NOMO-1 treated with DMSO at 0.1 percent for 48 hours (cell line): ENCODE data around the gene KRTAP12-2.
"Not testable (repeated sequence)": the region's sequence is repeated elsewhere in the genome, so short reads cannot be mapped to it uniquely, and the experiment has no call there.

Source experiments
- DNase-seq: peaks from one replicate; lab custom pipeline; 2025; ENCODE audit not compliant: unreplicated experiment; lab: John Stamatoyannopoulos, UW

KRTAP12-2 gene

DNA sequence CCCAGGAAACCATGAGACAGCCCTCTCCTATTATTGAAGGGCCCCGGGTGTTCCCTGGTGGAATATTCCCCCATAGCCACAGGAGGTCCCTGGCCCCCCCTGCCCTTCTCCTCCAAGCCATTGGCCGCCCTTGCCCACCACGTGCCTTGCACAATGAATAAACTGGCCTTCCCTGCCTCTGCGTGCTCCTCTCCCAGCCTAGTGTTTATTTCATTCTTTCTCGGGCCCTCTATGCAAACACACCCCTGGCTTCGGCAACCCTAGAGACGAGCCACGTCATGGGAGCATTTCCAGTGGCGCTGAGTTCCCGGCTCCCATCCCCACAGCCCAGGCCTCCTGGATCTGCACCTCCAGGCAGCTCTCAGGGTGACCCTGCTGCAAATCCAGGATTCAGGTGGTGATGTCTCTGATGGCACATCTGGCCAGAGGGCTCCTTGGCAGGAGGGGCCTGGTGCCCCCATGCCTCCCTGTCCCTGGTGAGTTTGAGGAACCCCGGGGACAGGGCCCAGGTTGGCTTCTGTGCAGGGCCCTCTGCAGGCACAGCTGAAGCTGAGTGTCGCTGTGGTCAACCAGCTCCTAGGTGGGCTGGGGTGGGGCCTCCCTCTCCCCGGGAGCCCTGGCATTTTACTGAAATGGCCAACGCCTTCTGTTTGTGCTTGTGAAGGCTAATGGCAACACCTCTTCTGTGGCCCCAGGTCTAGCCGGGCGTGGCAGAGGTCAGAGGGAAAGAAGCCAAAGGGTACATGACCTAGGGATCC, 36.4 kb upstream of the KRTAP12-2 start:
- no peak for DNase-seq

- DNase-seq, result no peak
Observed at GRCh38 chr21:44702111-44702972, 35.6 kb upstream of the KRTAP12-2 start.

GRCh38 chr21:44701541-44701940, 34.8 kb upstream of the KRTAP12-2 start:
- no peak for DNase-seq

DNA sequence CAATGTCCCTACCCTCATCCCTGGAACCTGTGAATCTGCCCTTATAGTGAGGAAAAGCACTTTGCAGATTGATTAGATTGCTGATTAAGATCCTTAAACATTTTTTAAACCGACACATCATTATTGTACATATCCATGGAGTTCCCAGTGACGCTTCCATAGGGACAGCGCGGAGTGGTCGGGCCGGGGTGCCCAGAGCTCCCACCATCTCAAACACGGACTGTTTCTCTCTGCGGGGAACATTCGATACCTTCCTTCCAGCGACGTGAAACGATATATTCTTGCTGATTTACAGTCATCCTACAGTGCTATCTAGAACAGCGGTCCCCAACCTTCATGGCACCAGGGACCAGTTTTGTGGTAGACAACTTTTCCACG, 34.3 kb upstream of the KRTAP12-2 start:
- no peak for DNase-seq

- no peak for DNase-seq
Observed at GRCh38 chr21:44700101-44701022, 33.6 kb upstream of the KRTAP12-2 start.

GRCh38 chr21:44699502-44700001, 32.8 kb upstream of the KRTAP12-2 start:
- no peak for DNase-seq

DNA sequence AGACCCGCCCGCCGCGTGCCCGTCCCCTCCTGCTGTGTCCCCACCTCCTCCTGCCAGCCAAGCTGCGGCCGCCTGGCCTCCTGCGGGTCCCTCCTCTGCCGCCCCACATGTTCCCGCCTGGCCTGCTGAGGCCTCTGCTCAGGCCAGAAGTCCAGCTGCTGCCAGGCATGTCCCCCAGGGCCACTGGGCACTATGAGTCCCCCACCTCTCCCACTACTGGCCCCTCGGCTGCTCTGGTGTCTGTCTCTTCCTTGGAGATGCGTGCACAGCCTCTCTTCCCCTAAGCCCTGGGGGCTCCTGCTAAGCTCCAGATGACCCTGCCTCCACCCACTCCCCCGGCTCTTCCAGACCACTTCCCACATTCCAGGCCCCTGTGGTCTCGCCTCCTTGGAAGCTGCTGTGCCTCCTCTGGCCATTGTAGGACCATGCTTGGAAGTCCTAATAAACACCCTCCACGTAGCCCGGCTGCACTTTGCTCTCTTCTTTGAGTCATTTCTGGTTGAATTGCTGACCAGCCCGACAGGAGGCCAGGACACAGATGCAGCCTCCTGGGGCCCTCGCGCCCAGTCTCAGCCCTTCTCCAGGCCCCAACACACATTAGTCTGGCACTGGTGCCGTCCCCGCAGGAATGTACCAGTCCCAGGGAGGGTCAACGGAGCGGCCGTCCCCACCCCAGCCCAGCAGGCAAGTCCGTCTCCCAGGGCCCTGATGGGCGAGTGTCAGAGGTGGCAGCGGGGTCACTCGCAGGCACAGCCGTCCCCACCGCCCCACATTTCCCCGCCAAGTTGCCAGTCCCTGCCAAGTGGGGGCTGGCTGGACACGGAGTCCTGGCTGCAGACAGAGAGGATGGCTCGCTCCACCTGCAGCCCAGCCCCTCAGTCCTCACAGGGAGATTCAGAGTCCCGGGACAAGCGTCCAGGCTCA, 31.3 kb upstream of the KRTAP12-2 start:
- no peak for DNase-seq

DNA sequence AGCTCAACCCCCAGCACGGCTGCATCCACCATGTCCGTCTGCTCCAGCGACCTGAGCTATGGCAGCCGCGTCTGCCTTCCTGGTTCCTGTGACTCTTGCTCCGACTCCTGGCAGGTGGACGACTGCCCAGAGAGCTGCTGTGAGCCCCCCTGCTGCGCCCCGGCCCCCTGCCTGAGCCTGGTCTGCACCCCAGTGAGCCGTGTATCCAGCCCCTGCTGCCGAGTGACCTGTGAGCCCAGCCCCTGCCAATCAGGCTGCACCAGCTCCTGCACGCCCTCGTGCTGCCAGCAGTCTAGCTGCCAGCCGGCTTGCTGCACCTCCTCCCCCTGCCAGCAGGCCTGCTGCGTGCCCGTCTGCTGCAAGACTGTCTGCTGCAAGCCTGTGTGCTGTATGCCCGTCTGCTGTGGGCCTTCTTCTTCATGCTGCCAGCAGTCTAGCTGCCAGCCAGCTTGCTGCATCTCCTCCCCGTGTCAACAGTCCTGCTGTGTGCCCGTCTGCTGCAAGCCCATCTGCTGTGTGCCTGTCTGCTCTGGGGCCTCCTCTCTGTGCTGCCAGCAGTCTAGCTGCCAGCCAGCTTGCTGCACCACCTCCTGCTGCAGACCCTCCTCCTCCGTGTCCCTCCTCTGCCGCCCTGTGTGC, 30.6 kb upstream of the KRTAP12-2 start, which contains the start of gene KRTAP10-12:
Gene KRTAP10-12 (plus strand): TSS at position 1 of the 639 bp plus-strand sequence. CDS start 30 bp downstream, at position 31.
- not testable (repeated sequence) for DNase-seq

DNA sequence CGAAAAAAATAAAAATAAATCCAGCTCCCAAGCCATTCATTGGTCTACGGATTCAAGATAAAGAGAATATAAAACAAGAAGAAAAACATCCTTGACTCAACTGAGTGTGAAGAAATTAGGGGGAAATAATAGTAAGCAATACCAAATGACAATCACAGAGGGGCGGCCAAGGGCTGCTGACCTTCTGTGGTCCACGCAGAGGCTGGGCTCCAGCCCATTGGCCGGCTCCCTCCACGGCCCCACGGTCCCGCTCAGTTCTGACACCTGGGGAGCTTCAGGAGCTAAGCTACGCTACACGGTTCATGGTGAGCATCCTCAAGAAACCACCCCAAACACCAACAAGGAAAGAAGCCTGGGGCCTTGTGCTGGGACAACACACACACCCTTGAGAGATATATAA, 29.8 kb upstream of the KRTAP12-2 start:
- DNase-seq, result no peak

GRCh38 chr21:44695641-44696040, 28.9 kb upstream of the KRTAP12-2 start:
- no peak for DNase-seq

GRCh38 chr21:44695184-44695583, 28.5 kb upstream of the KRTAP12-2 start:
- DNase-seq, result no peak

DNA sequence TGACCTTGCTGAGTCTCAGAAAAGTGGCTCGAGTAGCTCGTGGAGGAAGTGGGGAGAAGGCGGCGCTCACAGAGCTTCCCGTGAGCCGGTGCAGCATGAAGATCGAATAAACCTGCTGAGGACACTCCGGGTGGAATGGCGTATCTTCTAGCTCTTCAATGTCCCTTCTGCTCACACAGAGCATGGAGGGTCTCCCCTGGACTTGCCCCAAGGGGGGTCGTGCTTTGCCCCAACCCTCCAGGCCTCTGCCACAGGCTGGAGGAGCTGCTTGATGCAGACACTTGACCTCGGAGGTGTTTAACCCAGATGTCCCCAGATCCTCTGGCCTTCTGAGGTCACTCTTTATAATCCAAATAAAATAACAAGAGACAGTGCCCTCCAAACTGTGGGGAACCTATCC, 28.0 kb upstream of the KRTAP12-2 start:
- DNase-seq, result no peak

DNA sequence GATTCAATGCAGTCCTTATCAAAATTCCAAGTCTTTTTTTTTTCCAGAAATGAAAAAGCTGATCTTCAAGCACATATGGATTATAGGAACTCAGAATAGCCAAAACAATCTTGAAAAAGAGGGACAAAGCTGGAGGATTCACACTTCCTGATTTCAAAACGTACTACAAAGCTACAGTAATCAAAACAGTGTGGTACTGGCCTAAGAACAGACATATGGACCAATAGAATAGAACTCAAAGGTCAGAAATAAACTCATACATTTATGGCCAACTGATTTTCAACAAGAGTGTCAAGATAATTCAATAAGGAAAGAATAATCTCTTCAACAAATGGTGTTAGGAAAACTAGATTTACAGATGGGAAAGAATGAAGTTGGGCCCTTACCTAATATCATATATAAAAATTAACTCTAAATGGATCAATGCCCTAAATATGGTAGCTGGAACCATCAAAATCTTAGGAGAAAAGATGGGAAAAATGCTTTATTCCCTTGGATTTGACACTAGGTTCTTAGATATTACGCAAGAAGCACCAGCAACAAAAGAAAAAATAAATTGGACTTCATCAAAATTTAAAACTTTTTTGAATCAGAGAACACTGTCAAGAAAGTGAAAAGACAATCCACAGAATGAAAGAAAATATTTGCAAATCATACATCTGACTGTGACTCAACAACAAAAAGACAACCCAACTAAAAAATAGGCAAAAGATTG, 26.2 kb upstream of the KRTAP12-2 start:
- no peak for DNase-seq

GRCh38 chr21:44691686-44692085, 25.0 kb upstream of the KRTAP12-2 start:
- no peak for DNase-seq

DNA sequence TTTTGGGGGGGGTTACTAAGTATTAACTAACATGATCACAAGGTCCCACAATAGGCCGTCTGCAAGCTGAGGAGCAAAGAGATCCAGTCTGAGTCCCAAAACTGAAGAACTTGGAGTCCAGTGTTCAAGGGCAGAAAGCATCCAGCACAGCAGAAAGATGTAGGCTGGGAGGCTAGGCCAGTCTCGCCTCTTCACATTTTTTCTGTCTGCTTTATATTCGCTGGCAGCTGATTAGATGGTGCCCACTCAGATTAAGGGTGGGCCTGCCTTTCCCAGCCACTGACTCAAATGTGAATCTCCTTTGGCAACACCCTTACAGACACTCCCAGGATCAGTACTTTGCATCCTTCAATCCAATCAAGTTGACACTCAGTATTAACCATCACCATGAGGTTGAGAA, 23.0 kb upstream of the KRTAP12-2 start:
- DNase-seq, result not testable (repeated sequence)

DNA sequence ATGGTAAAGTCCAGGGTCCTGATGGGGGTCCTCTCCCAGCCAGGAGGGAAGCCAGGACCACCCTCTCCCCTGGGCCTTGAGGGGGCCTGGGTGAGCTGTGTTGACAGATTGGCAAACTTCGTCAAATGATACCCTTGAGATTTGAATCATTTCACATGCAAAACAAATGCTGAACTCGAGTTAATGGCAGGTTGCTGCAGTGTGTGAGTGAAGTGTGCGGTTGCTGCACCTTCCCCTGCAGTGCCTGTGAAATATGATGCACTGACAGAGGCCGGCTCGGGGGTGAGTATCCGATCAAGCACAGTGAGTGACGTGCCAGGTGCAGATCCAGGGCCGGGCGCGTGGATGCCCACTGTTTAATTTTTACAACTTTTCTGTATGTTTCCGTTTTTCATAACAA, 20.9 kb upstream of the KRTAP12-2 start:
- DNase-seq, result no peak

- DNase-seq, result no peak
Observed at GRCh38 chr21:44686843-44687561, 20.3 kb upstream of the KRTAP12-2 start.
